NT2/D1 (cell line): ENCODE results near the gene LIMK1.
"Not testable (repeated sequence)": the region's sequence is repeated elsewhere in the genome, so short reads cannot be mapped to it uniquely, and the experiment has no call there.

Experiments
- DNase-seq: peaks from one replicate; pipeline ENCODE4 v3.0.0-alpha.2; 2011; ENCODE audit warnings: low read depth, low spot score
- H3K27me3 ChIP-seq: 2 replicates; pipeline ENCODE4 v1.6.0; 2011; ENCODE audit warnings: mild to moderate bottlenecking; ENCODE audit not compliant: insufficient read length, insufficient read depth
- H3K36me3 ChIP-seq: 2 replicates; pipeline ENCODE4 v1.6.1; 2011; ENCODE audit warnings: mild to moderate bottlenecking, low read length, mixed read lengths; ENCODE audit not compliant: insufficient read depth, insufficient read length
- H3K4me1 ChIP-seq: 2 replicates; pipeline ENCODE4 v1.5.1; 2011; ENCODE audit not compliant: insufficient read depth, insufficient read length
- H3K4me3 ChIP-seq: 2 replicates; pipeline ENCODE4 v1.5.1; 2011; ENCODE audit warnings: low read depth; ENCODE audit not compliant: insufficient read length
- H3K9ac ChIP-seq: 2 replicates; pipeline ENCODE4 v1.6.0; 2011; ENCODE audit warnings: low read depth; ENCODE audit not compliant: insufficient read length
- H3K9me3 ChIP-seq: 2 replicates; pipeline ENCODE4 v1.5.1; 2011; ENCODE audit warnings: mild to moderate bottlenecking, low read length; ENCODE audit not compliant: insufficient read depth
- SUZ12 ChIP-seq: IDR thresholded peaks from 2 replicates; pipeline ENCODE4 v1.6.1; 2011; ENCODE audit not compliant: insufficient read length, insufficient read depth; ENCODE audit errors: extremely low read depth
- YY1 ChIP-seq: IDR thresholded peaks from 2 replicates; pipeline ENCODE4 v1.6.1; 2011; ENCODE audit not compliant: insufficient read length, insufficient read depth
- ZNF274 ChIP-seq: IDR thresholded peaks from 2 replicates; pipeline ENCODE4 v1.6.1; 2011; ENCODE audit warnings: mild to moderate bottlenecking, low read depth, low read length

Gene LIMK1

GRCh38 chr7:74042746-74043522 is 40.7 kb upstream of the LIMK1 start:
- H3K4me1 ChIP-seq: peaks cover 14% of the 10 kb centered on the region
- peak overlapping the region; percentile 50 for H3K9ac ChIP-seq
- no peak for DNase-seq
- no peaks in the 10 kb centered on the region for H3K27me3 ChIP-seq
- no peak overlapping the region for H3K4me3 ChIP-seq
- TF ChIP-seq ZNF274 (no peak), YY1 (no peak), SUZ12 (no peak)
- H3K9me3 ChIP-seq: no peaks in the 10 kb centered on the region
- H3K36me3 ChIP-seq: no peaks in the 10 kb centered on the region

- Histone ChIP-seq H3K9me3 (no peaks in the 10 kb centered on the region), H3K4me1 (peaks cover 14% of the 10 kb centered on the region), H3K9ac (peak overlapping the region; percentile 50), H3K36me3 (no peaks in the 10 kb centered on the region), H3K27me3 (no peaks in the 10 kb centered on the region), H3K4me3 (peak overlapping the region; percentile 4)
- DNase-seq: peak; percentile 63
- TF ChIP-seq YY1 (no peak), SUZ12 (no peak), ZNF274 (no peak)
Measured at GRCh38 chr7:74043523-74043951, 40.1 kb upstream of the LIMK1 start.

- Histone ChIP-seq H3K9me3 (no peaks in the 10 kb centered on the region), H3K36me3 (no peaks in the 10 kb centered on the region), H3K4me1 (peaks cover 14% of the 10 kb centered on the region), H3K4me3 (no peak overlapping the region), H3K9ac (no peak overlapping the region), H3K27me3 (no peaks in the 10 kb centered on the region)
- DNase-seq: no peak
- TF ChIP-seq SUZ12: no peak
- no peak for TF ChIP-seq ZNF274
- TF ChIP-seq YY1: no peak
Measured at GRCh38 chr7:74044366-74045350, 38.9 kb upstream of the LIMK1 start.

GRCh38 chr7:74046581-74046980 is 37.0 kb upstream of the LIMK1 start:
- not testable (repeated sequence) for H3K4me3 ChIP-seq, H3K9me3 ChIP-seq, H3K27me3 ChIP-seq, DNase-seq, H3K36me3 ChIP-seq, H3K9ac ChIP-seq
- peaks cover 16% of the 10 kb centered on the region for H3K4me1 ChIP-seq

- Histone ChIP-seq H3K36me3 (no peaks in the 10 kb centered on the region), H3K27me3 (no peaks in the 10 kb centered on the region), H3K9ac (no peak overlapping the region), H3K4me1 (peaks cover 13% of the 10 kb centered on the region), H3K9me3 (no peaks in the 10 kb centered on the region), H3K4me3 (no peak overlapping the region)
- TF ChIP-seq SUZ12: no peak
- no peak for TF ChIP-seq YY1
- no peak for TF ChIP-seq ZNF274
- no peak for DNase-seq
Measured at GRCh38 chr7:74047804-74048380, 35.7 kb upstream of the LIMK1 start.

- Histone ChIP-seq H3K4me1 (peaks cover 10% of the 10 kb centered on the region), H3K9ac (no peak overlapping the region), H3K27me3 (no peaks in the 10 kb centered on the region), H3K9me3 (no peaks in the 10 kb centered on the region), H3K36me3 (no peaks in the 10 kb centered on the region), H3K4me3 (no peak overlapping the region)
- no peak for DNase-seq
- TF ChIP-seq ZNF274 (no peak), YY1 (no peak), SUZ12 (no peak)
Measured at GRCh38 chr7:74048999-74049599, 34.5 kb upstream of the LIMK1 start.
